ENCODE data around the gene KRTAP5-8.
"Not testable (repeated sequence)": the region's sequence is repeated elsewhere in the genome, so short reads cannot be mapped to it uniquely, and the experiment has no call there.

KRTAP5-8 gene, protein sequence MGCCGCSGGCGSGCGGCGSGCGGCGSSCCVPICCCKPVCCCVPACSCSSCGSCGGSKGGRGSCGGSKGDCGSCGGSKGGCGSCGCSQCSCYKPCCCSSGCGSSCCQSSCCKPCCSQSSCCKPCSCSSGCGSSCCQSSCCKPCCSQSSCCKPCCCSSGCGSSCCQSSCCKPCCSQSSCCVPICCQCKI

DNA sequence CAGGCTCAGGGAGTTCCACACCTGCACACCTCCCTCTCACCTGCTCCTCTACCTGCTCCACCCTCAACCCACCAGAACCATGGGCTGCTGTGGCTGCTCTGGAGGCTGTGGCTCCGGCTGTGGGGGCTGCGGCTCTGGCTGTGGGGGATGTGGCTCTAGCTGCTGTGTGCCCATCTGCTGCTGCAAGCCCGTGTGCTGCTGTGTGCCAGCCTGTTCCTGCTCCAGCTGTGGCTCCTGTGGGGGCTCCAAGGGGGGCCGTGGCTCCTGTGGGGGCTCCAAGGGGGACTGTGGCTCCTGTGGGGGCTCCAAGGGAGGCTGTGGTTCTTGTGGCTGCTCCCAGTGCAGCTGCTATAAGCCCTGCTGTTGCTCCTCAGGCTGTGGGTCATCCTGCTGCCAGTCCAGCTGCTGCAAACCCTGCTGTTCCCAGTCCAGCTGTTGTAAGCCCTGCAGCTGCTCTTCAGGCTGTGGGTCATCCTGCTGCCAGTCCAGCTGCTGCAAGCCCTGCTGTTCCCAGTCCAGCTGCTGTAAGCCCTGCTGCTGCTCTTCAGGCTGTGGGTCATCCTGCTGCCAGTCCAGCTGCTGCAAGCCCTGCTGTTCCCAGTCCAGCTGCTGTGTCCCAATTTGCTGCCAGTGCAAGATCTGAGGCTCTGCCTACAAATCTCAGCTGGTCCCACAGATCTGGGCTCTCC, at the start of gene KRTAP5-8:
Gene KRTAP5-8, plus strand, starts transcription at position 49 of the 689 bp plus-strand sequence. Its CDS starts 31 bp downstream, at position 80.
- DNase-seq (ENCODE audit: low read depth, low spot score); POLR2A ChIA-PET; CTCF ChIA-PET; H3K4me3 ChIP-seq (ENCODE audit: low read depth, low read length): not testable (repeated sequence)

DNA sequence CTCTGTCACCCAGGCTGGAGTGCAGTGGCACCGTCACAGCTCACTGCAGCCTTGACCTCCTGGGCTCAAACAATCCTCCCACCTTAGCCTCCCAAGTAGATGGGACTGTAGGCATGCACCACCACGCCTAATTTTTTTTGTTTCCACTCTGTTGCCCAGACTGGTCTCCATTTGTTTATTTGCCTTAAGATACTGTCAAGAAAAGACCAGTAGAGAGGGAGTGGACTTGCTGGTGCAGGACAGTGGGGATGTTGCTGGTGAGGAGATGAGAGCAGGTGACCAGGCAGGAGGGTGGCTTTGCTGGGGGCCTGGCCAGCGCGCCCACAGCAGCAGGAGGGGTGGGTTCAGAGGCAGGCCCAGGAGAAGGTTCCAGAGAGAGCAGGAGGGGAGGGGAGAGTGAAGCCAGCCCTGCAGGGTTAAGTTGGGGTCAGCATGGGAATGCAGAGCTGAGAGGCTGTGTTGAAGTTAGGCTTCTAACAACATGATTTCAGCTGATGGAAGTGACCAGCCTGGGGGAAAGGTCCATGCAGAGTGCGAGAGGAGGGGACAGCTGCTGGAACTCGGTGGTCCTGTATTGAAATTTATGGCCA, 49.0 kb upstream of the KRTAP5-8 start:
- POLR2A ChIA-PET: no interaction called here
- DNase-seq (ENCODE audit: low read depth, low spot score): no peak
- H3K4me3 ChIP-seq (ENCODE audit: low read depth, low read length): no peak overlapping the region
- TF ChIP-seq, protein P1, sequence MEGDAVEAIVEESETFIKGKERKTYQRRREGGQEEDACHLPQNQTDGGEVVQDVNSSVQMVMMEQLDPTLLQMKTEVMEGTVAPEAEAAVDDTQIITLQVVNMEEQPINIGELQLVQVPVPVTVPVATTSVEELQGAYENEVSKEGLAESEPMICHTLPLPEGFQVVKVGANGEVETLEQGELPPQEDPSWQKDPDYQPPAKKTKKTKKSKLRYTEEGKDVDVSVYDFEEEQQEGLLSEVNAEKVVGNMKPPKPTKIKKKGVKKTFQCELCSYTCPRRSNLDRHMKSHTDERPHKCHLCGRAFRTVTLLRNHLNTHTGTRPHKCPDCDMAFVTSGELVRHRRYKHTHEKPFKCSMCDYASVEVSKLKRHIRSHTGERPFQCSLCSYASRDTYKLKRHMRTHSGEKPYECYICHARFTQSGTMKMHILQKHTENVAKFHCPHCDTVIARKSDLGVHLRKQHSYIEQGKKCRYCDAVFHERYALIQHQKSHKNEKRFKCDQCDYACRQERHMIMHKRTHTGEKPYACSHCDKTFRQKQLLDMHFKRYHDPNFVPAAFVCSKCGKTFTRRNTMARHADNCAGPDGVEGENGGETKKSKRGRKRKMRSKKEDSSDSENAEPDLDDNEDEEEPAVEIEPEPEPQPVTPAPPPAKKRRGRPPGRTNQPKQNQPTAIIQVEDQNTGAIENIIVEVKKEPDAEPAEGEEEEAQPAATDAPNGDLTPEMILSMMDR (IDR thresholded peaks at IDR 0.05; ENCODE audit: insufficient read depth, low read length, missing control alignments): no peak
- CTCF ChIA-PET: no interaction called here

DNA sequence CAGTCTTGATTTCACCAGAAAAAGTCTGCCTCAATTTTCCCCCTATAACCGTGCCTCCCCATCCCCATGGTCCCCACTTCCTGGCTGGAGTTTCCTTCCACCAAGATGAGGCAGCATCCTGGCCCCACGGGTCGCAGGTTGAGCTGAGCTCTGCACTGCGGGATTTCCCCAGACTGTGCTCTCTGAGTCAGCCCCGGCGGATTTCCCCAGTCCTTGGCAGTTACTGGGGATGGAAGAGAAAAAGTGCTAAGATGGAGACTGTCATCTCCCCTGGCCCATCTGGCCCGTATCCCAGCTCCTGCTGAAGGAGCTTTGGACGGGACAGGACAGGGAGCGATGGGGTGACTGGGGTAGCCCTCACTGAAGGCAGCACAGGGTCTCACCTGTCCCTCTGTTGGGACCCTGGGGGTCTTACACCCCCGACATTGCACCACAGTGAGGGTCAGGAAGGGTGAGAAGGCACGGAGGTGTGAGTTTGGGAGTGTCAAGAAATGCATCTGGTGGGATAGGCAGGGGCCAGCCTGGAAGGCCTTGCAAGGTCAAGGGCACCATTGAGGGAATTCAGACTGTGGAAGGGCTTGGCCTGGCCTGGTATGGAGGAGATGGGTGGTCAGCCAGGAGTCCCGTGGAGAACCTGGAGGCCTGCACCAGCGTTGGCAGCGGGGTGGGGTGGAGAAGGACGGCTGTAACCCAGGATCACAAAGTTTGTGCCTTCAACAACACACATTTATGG, 48.3 kb upstream of the KRTAP5-8 start:
- TF ChIP-seq, protein P1 (IDR thresholded peaks at IDR 0.05; ENCODE audit: insufficient read depth, low read length, missing control alignments): no peak
- POLR2A ChIA-PET: no interaction called here
- CTCF ChIA-PET: no interaction called here
- no peak for DNase-seq (ENCODE audit: low read depth, low spot score)
- no peak overlapping the region for H3K4me3 ChIP-seq (ENCODE audit: low read depth, low read length)

DNA sequence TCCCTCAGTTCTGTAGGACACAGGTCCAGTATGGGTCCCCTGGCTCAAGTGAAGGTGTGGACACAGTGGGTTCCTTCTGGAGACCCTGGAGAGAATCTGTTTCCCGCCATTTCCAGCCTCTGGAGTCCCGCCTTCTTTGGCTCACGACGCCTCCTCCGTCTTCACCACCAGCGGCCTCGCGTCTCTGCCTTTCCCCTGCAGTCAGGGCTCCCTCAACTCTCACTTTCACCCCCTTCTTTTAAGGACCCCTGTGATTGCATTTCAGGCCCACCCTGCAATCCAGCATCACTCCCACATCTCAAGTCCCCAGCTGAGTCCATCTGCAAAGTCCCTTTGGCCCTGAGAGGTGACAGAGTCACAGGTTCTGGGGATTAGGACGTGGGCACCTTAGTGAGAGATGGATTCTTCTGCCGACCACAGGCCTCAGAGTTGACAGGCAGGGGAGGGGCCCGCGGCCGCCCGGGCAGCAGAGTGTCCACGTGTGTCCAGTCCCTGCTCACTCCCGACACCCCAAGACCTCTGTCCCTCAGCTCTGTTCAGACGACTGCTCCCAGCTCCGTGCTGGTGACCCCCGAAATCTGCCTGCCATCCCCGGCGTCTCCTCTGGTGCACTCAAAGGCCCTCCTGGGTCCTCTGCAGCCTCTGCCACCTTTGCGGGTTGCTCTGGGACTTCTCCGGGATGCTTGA, 47.6 kb upstream of the KRTAP5-8 start:
- TF ChIP-seq, protein P1 (IDR thresholded peaks at IDR 0.05; ENCODE audit: insufficient read depth, low read length, missing control alignments): no peak
- ChIA-PET CTCF (no interaction called here), POLR2A (interaction anchor here (0.6 kb wide), 1 partner anchor 53 kb away, joined by 3 read pairs; no protein-coding TSS in a partner anchor)

DNA sequence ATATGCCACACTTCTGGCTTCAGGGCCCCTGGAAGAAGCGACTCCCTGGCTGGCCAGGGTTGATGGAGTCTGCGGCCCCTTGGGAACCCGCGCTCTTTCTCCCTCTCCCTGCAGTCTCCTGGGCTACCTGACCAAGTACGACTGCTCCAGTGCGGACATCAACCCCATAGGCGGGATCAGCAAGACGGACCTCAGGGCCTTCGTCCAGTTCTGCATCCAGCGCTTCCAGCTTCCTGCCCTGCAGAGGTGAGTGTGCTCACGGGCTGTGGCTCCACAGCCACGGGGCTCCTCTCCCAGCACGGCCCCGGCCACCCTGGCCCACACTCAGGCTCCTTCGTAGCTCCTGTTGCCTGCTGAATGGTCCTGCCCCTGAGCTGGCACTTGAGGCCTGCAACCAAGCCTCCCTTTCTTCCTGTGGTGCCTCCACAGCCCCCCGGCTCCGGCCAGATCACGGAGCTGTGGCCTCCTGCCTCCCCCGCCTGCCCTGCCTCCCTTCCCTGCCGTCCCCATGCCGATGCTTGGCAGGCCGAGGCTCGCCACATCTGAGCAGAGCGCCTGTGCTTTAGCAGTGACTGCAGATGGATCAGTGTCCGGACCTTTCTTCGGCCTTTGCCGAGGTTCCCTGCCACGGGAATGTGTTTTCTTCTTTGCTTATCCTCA, 47.0 kb upstream of the KRTAP5-8 start:
- ChIA-PET CTCF (no interaction called here), POLR2A (interaction anchor here (0.6 kb wide), 1 partner anchor 52 kb away, joined by 3 read pairs; no protein-coding TSS in a partner anchor)
- no peak for DNase-seq (ENCODE audit: low read depth, low spot score)
- H3K4me3 ChIP-seq (ENCODE audit: low read depth, low read length): no peak overlapping the region
- TF ChIP-seq, protein P1 (IDR thresholded peaks at IDR 0.05; ENCODE audit: insufficient read depth, low read length, missing control alignments): no peak

More for the DNA sequence above, 47.6 kb upstream of the KRTAP5-8 start:
- no peak for DNase-seq (ENCODE audit: low read depth, low spot score)
- no peak overlapping the region for H3K4me3 ChIP-seq (ENCODE audit: low read depth, low read length)

DNA sequence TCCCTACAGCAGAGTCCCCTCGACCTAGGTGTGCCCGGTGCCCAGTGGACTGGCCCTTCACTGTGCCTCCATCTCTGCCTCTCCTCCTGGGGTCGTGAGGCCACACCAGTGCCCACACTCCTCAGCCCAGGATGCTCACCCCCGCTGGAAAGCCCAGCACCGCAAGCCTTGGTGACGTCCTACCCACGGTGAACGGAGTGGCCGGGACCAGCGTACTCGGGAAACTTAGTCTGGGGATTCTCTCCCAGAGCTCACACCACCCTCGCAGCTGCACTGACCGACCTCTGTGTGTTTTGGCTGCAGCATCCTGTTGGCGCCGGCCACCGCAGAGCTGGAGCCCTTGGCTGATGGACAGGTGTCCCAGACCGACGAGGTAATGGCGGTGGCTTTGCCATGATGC, 46.3 kb upstream of the KRTAP5-8 start:
- POLR2A ChIA-PET: no interaction called here
- TF ChIP-seq, protein P1 (IDR thresholded peaks at IDR 0.05; ENCODE audit: insufficient read depth, low read length, missing control alignments): no peak
- CTCF ChIA-PET: no interaction called here
- no peak overlapping the region for H3K4me3 ChIP-seq (ENCODE audit: low read depth, low read length)
- DNase-seq (ENCODE audit: low read depth, low spot score): no peak
